ENCODE results near the gene RER1.

RER1 gene

DNA sequence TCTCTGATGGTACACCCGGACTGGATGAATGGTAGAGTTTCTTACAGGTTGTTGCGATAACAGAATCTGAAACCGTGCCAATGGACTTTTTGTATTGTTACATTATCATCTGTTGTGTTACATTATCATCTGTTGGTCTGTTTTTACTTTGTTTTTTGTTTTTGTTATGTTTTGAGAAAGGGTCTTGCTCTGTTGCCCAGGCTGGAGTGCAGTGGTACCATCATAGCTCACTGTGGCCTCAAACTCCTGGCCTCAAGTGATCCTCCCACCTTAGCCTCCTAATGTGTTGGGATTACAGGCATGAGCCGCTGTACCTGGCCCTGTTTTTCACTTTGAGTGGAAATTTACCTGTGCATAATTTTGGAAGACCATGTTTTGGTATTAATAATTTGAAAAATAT lies 30.9 kb downstream of the RER1 start:
- Histone ChIP-seq H3K36me3 (ENCODE audit: insufficient read depth, low read length) (no peaks in the 10 kb centered on the region), H3K27ac (ENCODE audit: low read length) (no peak overlapping the region), H3K4me2 (ENCODE audit: insufficient read depth, low read length) (no peak overlapping the region), H3K9me3 (ENCODE audit: insufficient read depth, low read length, severe bottlenecking) (no peaks in the 10 kb centered on the region), H3K4me1 (ENCODE audit: insufficient read depth, low read length) (no peaks in the 10 kb centered on the region), H2AFZ (ENCODE audit: low read depth, low read length) (no peak overlapping the region), H3K79me2 (ENCODE audit: insufficient read depth, low read length) (no peaks in the 10 kb centered on the region), H4K20me1 (ENCODE audit: insufficient read depth, low read length) (no peaks in the 10 kb centered on the region; the same call in 1 of the 2 replicates), H3K27me3 (ENCODE audit: insufficient read depth, low read length, poor library complexity) (no peaks in the 10 kb centered on the region), H3K9ac (ENCODE audit: low read depth, low read length) (no peak overlapping the region), H3K4me3 (ENCODE audit: low read depth in 1 of 2, low read length in 2 of 2) (no peak overlapping the region)
- ATAC-seq (ENCODE audit: insufficient read depth, low read depth) (no peak), DNase-seq (no peak)
- TF ChIP-seq, protein P1, sequence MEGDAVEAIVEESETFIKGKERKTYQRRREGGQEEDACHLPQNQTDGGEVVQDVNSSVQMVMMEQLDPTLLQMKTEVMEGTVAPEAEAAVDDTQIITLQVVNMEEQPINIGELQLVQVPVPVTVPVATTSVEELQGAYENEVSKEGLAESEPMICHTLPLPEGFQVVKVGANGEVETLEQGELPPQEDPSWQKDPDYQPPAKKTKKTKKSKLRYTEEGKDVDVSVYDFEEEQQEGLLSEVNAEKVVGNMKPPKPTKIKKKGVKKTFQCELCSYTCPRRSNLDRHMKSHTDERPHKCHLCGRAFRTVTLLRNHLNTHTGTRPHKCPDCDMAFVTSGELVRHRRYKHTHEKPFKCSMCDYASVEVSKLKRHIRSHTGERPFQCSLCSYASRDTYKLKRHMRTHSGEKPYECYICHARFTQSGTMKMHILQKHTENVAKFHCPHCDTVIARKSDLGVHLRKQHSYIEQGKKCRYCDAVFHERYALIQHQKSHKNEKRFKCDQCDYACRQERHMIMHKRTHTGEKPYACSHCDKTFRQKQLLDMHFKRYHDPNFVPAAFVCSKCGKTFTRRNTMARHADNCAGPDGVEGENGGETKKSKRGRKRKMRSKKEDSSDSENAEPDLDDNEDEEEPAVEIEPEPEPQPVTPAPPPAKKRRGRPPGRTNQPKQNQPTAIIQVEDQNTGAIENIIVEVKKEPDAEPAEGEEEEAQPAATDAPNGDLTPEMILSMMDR (IDR thresholded peaks at IDR 0.05; ENCODE audit: borderline replicate concordance, extremely low read depth, low read length, poor library complexity, severe bottlenecking) = no peak
- TF ChIP-seq EZH2 (IDR thresholded peaks at IDR 0.05; ENCODE audit: borderline replicate concordance, low read depth, low read length, severe bottlenecking) = no peak

GRCh38 chr1:2425892-2426291 lies 34.3 kb downstream of the RER1 start:
- no peak overlapping the region for H3K9ac ChIP-seq (ENCODE audit: low read depth, low read length)
- H3K9me3 ChIP-seq (ENCODE audit: insufficient read depth, low read length, severe bottlenecking) = no peaks in the 10 kb centered on the region
- no peaks in the 10 kb centered on the region for H3K27me3 ChIP-seq (ENCODE audit: insufficient read depth, low read length, poor library complexity)
- no peaks in the 10 kb centered on the region for H3K4me1 ChIP-seq (ENCODE audit: insufficient read depth, low read length)
- TF ChIP-seq, protein P1 (IDR thresholded peaks at IDR 0.05; ENCODE audit: borderline replicate concordance, extremely low read depth, low read length, poor library complexity, severe bottlenecking) = no peak
- no peak for TF ChIP-seq EZH2 (IDR thresholded peaks at IDR 0.05; ENCODE audit: borderline replicate concordance, low read depth, low read length, severe bottlenecking)
- no peak for ATAC-seq (ENCODE audit: insufficient read depth, low read depth)
- H2AFZ ChIP-seq (ENCODE audit: low read depth, low read length) = no peak overlapping the region
- no peaks in the 10 kb centered on the region for H3K36me3 ChIP-seq (ENCODE audit: insufficient read depth, low read length)
- H3K79me2 ChIP-seq (ENCODE audit: insufficient read depth, low read length) = no peaks in the 10 kb centered on the region
- H3K4me3 ChIP-seq (ENCODE audit: low read depth in 1 of 2, low read length in 2 of 2) = no peak overlapping the region
- no peaks in the 10 kb centered on the region for H4K20me1 ChIP-seq (ENCODE audit: insufficient read depth, low read length)
- H3K4me2 ChIP-seq (ENCODE audit: insufficient read depth, low read length) = no peak overlapping the region
- H3K27ac ChIP-seq (ENCODE audit: low read length) = no peak overlapping the region
- no peak for DNase-seq

DNA sequence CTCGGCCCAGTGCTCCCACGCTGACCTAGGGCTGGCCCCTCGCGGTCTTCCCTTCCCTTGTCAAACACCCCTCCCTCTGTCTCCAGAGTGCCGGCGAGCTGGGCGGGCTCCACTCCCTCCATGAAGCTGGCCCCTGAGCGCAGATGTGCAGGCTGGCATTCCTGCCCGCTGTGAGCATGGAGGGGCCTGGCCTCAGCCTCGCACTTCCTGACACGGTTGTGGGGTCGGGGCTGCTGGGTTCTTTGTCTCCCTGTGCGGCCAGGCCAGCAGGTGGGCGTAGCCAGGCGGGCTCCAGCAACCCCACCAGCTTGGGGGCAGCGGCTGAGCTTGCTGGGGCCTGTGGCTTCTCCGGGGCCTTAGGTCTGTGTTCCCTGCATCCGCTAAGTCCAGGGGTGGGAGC lies 34.9 kb downstream of the RER1 start:
- no peak overlapping the region for H3K9ac ChIP-seq (ENCODE audit: low read depth, low read length)
- no peaks in the 10 kb centered on the region for H3K36me3 ChIP-seq (ENCODE audit: insufficient read depth, low read length)
- no peak for ATAC-seq (ENCODE audit: insufficient read depth, low read depth)
- no peak overlapping the region for H3K4me3 ChIP-seq (ENCODE audit: low read depth in 1 of 2, low read length in 2 of 2)
- H3K4me1 ChIP-seq (ENCODE audit: insufficient read depth, low read length) = no peaks in the 10 kb centered on the region
- no peaks in the 10 kb centered on the region for H4K20me1 ChIP-seq (ENCODE audit: insufficient read depth, low read length)
- DNase-seq = no peak
- no peak overlapping the region for H3K4me2 ChIP-seq (ENCODE audit: insufficient read depth, low read length)
- H3K27me3 ChIP-seq (ENCODE audit: insufficient read depth, low read length, poor library complexity) = no peaks in the 10 kb centered on the region
- H2AFZ ChIP-seq (ENCODE audit: low read depth, low read length) = no peak overlapping the region
- H3K79me2 ChIP-seq (ENCODE audit: insufficient read depth, low read length) = no peaks in the 10 kb centered on the region
- no peak for TF ChIP-seq EZH2 (IDR thresholded peaks at IDR 0.05; ENCODE audit: borderline replicate concordance, low read depth, low read length, severe bottlenecking)
- TF ChIP-seq, protein P1 (IDR thresholded peaks at IDR 0.05; ENCODE audit: borderline replicate concordance, extremely low read depth, low read length, poor library complexity, severe bottlenecking) = no peak
- no peak overlapping the region for H3K27ac ChIP-seq (ENCODE audit: low read length)
- H3K9me3 ChIP-seq (ENCODE audit: insufficient read depth, low read length, severe bottlenecking) = no peaks in the 10 kb centered on the region

- H3K27ac ChIP-seq (ENCODE audit: low read length) = no peak overlapping the region
- DNase-seq (no peak), ATAC-seq (ENCODE audit: insufficient read depth, low read depth) (no peak)
- no peaks in the 10 kb centered on the region for H3K36me3 ChIP-seq (ENCODE audit: insufficient read depth, low read length)
- no peak for TF ChIP-seq EZH2 (IDR thresholded peaks at IDR 0.05; ENCODE audit: borderline replicate concordance, low read depth, low read length, severe bottlenecking)
- TF ChIP-seq, protein P1 (IDR thresholded peaks at IDR 0.05; ENCODE audit: borderline replicate concordance, extremely low read depth, low read length, poor library complexity, severe bottlenecking) = no peak
- no peak overlapping the region for H3K4me3 ChIP-seq (ENCODE audit: low read depth in 1 of 2, low read length in 2 of 2)
- no peaks in the 10 kb centered on the region for H4K20me1 ChIP-seq (ENCODE audit: insufficient read depth, low read length)
- H3K4me2 ChIP-seq (ENCODE audit: insufficient read depth, low read length) = no peak overlapping the region
- H3K27me3 ChIP-seq (ENCODE audit: insufficient read depth, low read length, poor library complexity) = no peaks in the 10 kb centered on the region
- H3K79me2 ChIP-seq (ENCODE audit: insufficient read depth, low read length) = no peaks in the 10 kb centered on the region
- no peak overlapping the region for H2AFZ ChIP-seq (ENCODE audit: low read depth, low read length)
- H3K9me3 ChIP-seq (ENCODE audit: insufficient read depth, low read length, severe bottlenecking) = no peaks in the 10 kb centered on the region
- no peak overlapping the region for H3K9ac ChIP-seq (ENCODE audit: low read depth, low read length)
- H3K4me1 ChIP-seq (ENCODE audit: insufficient read depth, low read length) = no peaks in the 10 kb centered on the region
These were observed 35.4 kb downstream of the RER1 start for GRCh38 chr1:2427051-2427450.
